ENCODE measurements around the gene NIP7.

- TF ChIP-seq, protein P1, sequence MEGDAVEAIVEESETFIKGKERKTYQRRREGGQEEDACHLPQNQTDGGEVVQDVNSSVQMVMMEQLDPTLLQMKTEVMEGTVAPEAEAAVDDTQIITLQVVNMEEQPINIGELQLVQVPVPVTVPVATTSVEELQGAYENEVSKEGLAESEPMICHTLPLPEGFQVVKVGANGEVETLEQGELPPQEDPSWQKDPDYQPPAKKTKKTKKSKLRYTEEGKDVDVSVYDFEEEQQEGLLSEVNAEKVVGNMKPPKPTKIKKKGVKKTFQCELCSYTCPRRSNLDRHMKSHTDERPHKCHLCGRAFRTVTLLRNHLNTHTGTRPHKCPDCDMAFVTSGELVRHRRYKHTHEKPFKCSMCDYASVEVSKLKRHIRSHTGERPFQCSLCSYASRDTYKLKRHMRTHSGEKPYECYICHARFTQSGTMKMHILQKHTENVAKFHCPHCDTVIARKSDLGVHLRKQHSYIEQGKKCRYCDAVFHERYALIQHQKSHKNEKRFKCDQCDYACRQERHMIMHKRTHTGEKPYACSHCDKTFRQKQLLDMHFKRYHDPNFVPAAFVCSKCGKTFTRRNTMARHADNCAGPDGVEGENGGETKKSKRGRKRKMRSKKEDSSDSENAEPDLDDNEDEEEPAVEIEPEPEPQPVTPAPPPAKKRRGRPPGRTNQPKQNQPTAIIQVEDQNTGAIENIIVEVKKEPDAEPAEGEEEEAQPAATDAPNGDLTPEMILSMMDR (conservative IDR thresholded peaks at IDR 0.05; ENCODE audit: low read depth in 2 of 2), result no peak
- TF ChIP-seq POLR2AphosphoS5 (IDR thresholded peaks at IDR 0.05; ENCODE audit: low read depth) (no peak), STAT1 (IDR thresholded peaks at IDR 0.05; ENCODE audit: unreplicated experiment) (no peak), EZH2phosphoT487 (IDR thresholded peaks at IDR 0.05; ENCODE audit: unreplicated experiment) (no peak)
These were observed 29.3 kb downstream of the NIP7 start for GRCh38 chr16:69368866-69369265.
